ENCODE data around the gene LITAF. TPM values are rescaled to one million over a fixed set of nuclear protein-coding genes. Genes with fewer than 3 reads are reported as not detected.

LITAF gene
- total RNA-seq = 197 and 199 TPM in 2 replicates

- Mint-ChIP-seq H3K9me3 (no peaks in the 10 kb centered on the region), H3K27ac (peak within 1 kb of the TSS; percentile 92)
- intact Hi-C loops (cut with micrococcal nuclease) = loop anchor here (1.0 to 10.0 kb wide), 5 partner anchors 40 to 645 kb away; partner anchors contain the start of genes DEXI, SNN and SOCS1
These were observed at the start of gene LITAF for GRCh38 chr16:11586856-11587642. Gene LITAF, minus strand, starts transcription at chr16:11586919. Its CDS starts 30,189 bp downstream, at chr16:11556730.

GRCh38 chr16:11636172-11636721 is 49.5 kb upstream of the LITAF start:
- no peak overlapping the region for H3K27ac Mint-ChIP-seq
- peaks cover 3% of the 10 kb centered on the region for H3K4me1 Mint-ChIP-seq (ENCODE audit: low read depth)
- H3K9me3 Mint-ChIP-seq = no peaks in the 10 kb centered on the region
- peaks cover 13% of the 10 kb centered on the region for H3K27me3 Mint-ChIP-seq (ENCODE audit: insufficient read depth)
- DNase-seq (ENCODE audit: low spot score) = no peak
- no peak overlapping the region for H3K4me3 Mint-ChIP-seq
- intact Hi-C loops (cut with micrococcal nuclease) = no loop called here
- H3K36me3 Mint-ChIP-seq (ENCODE audit: low read depth) = no peaks in the 10 kb centered on the region

More at GRCh38 chr16:11586856-11587642, at the start of gene LITAF:
- Mint-ChIP-seq H3K4me3 (peak within 1 kb of the TSS; percentile 93), H3K27me3 (ENCODE audit: insufficient read depth) (no peaks in the 10 kb centered on the region), H3K4me1 (ENCODE audit: low read depth) (peaks cover 38% of the 10 kb centered on the region), H3K36me3 (ENCODE audit: low read depth) (peaks cover 23% of the 10 kb centered on the region)
- DNase-seq (ENCODE audit: low spot score) = peak; percentile 45

DNA sequence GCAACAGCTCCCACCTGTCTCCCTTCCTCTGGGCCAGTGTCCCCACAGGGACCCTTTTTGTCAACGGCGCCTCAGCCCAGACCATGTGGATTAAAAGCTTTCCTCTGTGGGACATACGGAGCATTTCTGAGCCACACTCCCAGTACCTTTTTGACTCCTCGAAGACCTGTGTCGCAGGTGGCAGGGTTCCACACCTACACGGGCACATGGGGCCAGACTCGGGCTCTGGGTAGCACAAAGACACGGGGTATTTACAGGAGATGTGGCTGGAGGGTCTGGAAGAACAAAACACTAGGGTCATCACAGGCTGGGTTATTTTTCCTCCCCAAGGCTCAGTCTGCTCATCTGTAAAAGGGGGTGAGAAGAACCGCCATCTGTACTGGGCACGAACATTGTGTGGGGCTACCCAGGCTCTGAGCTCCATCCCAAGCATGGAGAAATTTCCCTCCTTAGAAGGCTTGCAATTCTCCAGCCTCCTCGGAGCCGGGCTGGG is 49.0 kb upstream of the LITAF start:
- peaks cover 12% of the 10 kb centered on the region for H3K27me3 Mint-ChIP-seq (ENCODE audit: insufficient read depth)
- H3K9me3 Mint-ChIP-seq = no peaks in the 10 kb centered on the region
- intact Hi-C loops (cut with micrococcal nuclease) = no loop called here
- H3K27ac Mint-ChIP-seq = no peak overlapping the region
- no peaks in the 10 kb centered on the region for H3K4me1 Mint-ChIP-seq (ENCODE audit: low read depth)
- no peaks in the 10 kb centered on the region for H3K36me3 Mint-ChIP-seq (ENCODE audit: low read depth)
- H3K4me3 Mint-ChIP-seq = no peak overlapping the region
- no peak for DNase-seq (ENCODE audit: low spot score)

- Mint-ChIP-seq H3K27ac (no peak overlapping the region), H3K36me3 (ENCODE audit: low read depth) (no peaks in the 10 kb centered on the region), H3K4me3 (no peak overlapping the region), H3K27me3 (ENCODE audit: insufficient read depth) (peaks cover 11% of the 10 kb centered on the region), H3K9me3 (no peaks in the 10 kb centered on the region), H3K4me1 (ENCODE audit: low read depth) (no peaks in the 10 kb centered on the region)
- DNase-seq (ENCODE audit: low spot score) = no peak
- intact Hi-C loops (cut with micrococcal nuclease) = no loop called here
These were observed 48.5 kb upstream of the LITAF start for GRCh38 chr16:11635113-11635652.

GRCh38 chr16:11634312-11634711 is 47.6 kb upstream of the LITAF start:
- H3K27me3 Mint-ChIP-seq (ENCODE audit: insufficient read depth) = peaks cover 9% of the 10 kb centered on the region
- H3K9me3 Mint-ChIP-seq = no peaks in the 10 kb centered on the region
- H3K36me3 Mint-ChIP-seq (ENCODE audit: low read depth) = no peaks in the 10 kb centered on the region
- H3K4me1 Mint-ChIP-seq (ENCODE audit: low read depth) = peaks cover 6% of the 10 kb centered on the region
- intact Hi-C loops (cut with micrococcal nuclease) = no loop called here
- H3K27ac Mint-ChIP-seq = no peak overlapping the region
- no peak overlapping the region for H3K4me3 Mint-ChIP-seq
- no peak for DNase-seq (ENCODE audit: low spot score)

DNA sequence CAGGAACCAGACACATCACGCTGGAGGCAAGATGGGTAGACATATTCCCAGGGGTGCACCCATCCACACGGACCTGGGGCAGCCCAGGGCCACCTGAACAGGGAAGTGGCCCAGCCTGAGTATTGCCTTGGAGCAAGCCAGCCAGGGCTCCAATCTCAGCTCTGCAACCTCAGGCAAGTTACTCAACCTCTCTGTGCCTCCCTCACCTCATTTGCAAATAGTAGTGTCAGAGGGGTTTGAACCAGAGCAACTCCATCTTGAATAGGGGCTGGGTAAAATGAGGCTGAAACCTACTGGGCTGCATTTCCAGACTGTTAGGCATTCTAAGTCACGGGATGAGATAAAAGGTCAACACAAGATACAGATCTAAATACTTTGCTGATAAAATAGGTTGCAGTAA is 46.4 kb upstream of the LITAF start:
- peaks cover 9% of the 10 kb centered on the region for H3K27me3 Mint-ChIP-seq (ENCODE audit: insufficient read depth)
- H3K4me1 Mint-ChIP-seq (ENCODE audit: low read depth) = peaks cover 13% of the 10 kb centered on the region
- H3K27ac Mint-ChIP-seq = no peak overlapping the region
- intact Hi-C loops (cut with micrococcal nuclease) = no loop called here
- H3K9me3 Mint-ChIP-seq = no peaks in the 10 kb centered on the region
- no peak overlapping the region for H3K4me3 Mint-ChIP-seq
- no peak for DNase-seq (ENCODE audit: low spot score)
- no peaks in the 10 kb centered on the region for H3K36me3 Mint-ChIP-seq (ENCODE audit: low read depth)

- peaks cover 9% of the 10 kb centered on the region for H3K27me3 Mint-ChIP-seq (ENCODE audit: insufficient read depth)
- no peaks in the 10 kb centered on the region for H3K9me3 Mint-ChIP-seq
- DNase-seq (ENCODE audit: low spot score) = no peak
- intact Hi-C loops (cut with micrococcal nuclease) = no loop called here
- H3K4me3 Mint-ChIP-seq = no peak overlapping the region
- H3K4me1 Mint-ChIP-seq (ENCODE audit: low read depth) = peaks cover 16% of the 10 kb centered on the region
- no peak overlapping the region for H3K27ac Mint-ChIP-seq
- no peaks in the 10 kb centered on the region for H3K36me3 Mint-ChIP-seq (ENCODE audit: low read depth)
These were observed 45.8 kb upstream of the LITAF start for GRCh38 chr16:11632455-11632939.

GRCh38 chr16:11631214-11631613 is 44.5 kb upstream of the LITAF start:
- H3K27me3 Mint-ChIP-seq (ENCODE audit: insufficient read depth) = peaks cover 5% of the 10 kb centered on the region
- no peak for DNase-seq (ENCODE audit: low spot score)
- intact Hi-C loops (cut with micrococcal nuclease) = no loop called here
- H3K4me1 Mint-ChIP-seq (ENCODE audit: low read depth) = peaks cover 16% of the 10 kb centered on the region
- H3K36me3 Mint-ChIP-seq (ENCODE audit: low read depth) = no peaks in the 10 kb centered on the region
- no peak overlapping the region for H3K4me3 Mint-ChIP-seq
- no peaks in the 10 kb centered on the region for H3K9me3 Mint-ChIP-seq
- H3K27ac Mint-ChIP-seq = no peak overlapping the region

DNA sequence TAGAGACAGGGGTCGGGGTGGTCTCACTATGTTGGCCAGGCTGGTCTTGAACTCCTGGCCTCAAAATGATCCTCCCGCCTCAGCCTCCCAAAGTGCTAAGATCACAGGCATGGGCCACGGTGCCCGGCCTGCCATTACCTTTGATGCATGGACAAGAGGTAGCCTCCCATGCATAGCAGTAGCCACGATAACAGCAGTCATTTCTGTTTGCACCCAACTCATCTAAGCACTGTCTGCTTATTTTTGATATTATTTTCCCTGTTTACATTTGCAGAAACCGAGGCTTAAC is 44.0 kb upstream of the LITAF start:
- peaks cover 2% of the 10 kb centered on the region for H3K27me3 Mint-ChIP-seq (ENCODE audit: insufficient read depth)

GRCh38 chr16:11630046-11630767 is 43.5 kb upstream of the LITAF start:
- Mint-ChIP-seq H3K27me3 (ENCODE audit: insufficient read depth) (peaks cover 2% of the 10 kb centered on the region), H3K4me1 (ENCODE audit: low read depth) (peaks cover 16% of the 10 kb centered on the region), H3K36me3 (ENCODE audit: low read depth) (no peaks in the 10 kb centered on the region), H3K27ac (no peak overlapping the region), H3K9me3 (no peaks in the 10 kb centered on the region), H3K4me3 (no peak overlapping the region)
- intact Hi-C loops (cut with micrococcal nuclease) = no loop called here
- no peak for DNase-seq (ENCODE audit: low spot score)

More for the DNA sequence above, 44.0 kb upstream of the LITAF start:
- no peak overlapping the region for H3K4me3 Mint-ChIP-seq
- H3K27ac Mint-ChIP-seq = no peak overlapping the region
- no peaks in the 10 kb centered on the region for H3K36me3 Mint-ChIP-seq (ENCODE audit: low read depth)
- H3K9me3 Mint-ChIP-seq = no peaks in the 10 kb centered on the region
- no peak for DNase-seq (ENCODE audit: low spot score)
- intact Hi-C loops (cut with micrococcal nuclease) = no loop called here
- peaks cover 16% of the 10 kb centered on the region for H3K4me1 Mint-ChIP-seq (ENCODE audit: low read depth)

DNA sequence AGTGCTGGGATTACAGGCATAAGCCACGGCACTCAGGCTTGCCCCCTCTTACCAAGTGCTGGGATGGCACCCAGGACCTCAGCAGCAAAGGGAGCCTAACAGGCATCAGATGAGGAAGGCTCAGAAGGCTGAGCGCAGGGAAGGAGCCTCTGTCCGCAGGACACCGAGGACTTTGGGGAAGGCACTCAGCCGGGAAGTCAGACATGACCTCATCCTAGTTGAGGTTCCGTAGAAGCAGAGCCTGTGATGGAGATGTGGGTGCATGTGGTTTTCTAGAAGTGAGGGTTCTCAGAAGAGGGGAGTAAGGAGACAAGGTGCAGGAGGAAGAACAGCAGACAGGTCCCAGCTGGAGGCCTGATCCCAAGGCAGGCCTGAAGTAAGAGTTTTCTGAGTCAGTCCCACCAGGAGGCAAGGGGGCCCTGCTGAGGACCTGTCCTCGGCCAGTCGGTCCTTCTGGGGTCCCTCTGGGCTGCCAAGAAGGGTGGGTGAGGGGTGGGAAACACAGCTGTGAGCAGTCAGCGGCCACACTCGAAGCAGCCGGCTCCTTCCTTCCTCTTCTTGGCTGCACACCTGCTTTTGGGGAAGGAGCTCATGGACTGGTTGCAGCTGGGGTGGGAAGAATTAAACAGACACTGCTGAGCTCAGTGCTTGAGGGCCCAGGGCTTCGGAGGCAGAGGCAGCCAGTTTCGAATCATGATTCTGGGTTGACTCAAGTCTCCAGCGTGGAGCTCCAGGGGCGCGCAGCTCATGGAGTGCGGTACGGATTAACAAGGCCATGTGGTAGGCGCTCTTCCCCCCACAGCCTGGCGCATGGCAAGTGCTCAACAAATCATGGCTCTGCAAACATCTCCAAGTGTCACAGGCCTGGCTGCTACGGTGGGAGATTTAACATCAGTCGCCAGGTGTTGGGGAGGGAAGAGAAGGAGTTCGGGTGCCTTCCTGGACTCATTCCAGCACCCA is 42.6 kb upstream of the LITAF start:
- intact Hi-C loops (cut with micrococcal nuclease) = no loop called here
- Mint-ChIP-seq H3K4me1 (ENCODE audit: low read depth) (peaks cover 23% of the 10 kb centered on the region), H3K4me3 (no peak overlapping the region), H3K27me3 (ENCODE audit: insufficient read depth) (peaks cover 2% of the 10 kb centered on the region), H3K36me3 (ENCODE audit: low read depth) (no peaks in the 10 kb centered on the region), H3K27ac (peak overlapping the region; percentile 8), H3K9me3 (no peaks in the 10 kb centered on the region)
- DNase-seq (ENCODE audit: low spot score) = no peak

Measured in activated T-helper 1 cell treated with anti-CD3 and anti-CD28 coated beads, Interleukin-12 subunit alpha, Interleukin-12 subunit beta, Interleukin-2, Interleukin-4 antibody, amounts not matched to agents 30 ng/mL and 10 ng/mL and 1 ng/mL, durations not matched to agents 14 hours and 24 hours and 36 hours (primary cell).